Measurements from ENCODE around the gene ADAMTS5. TPM values are rescaled to one million over a fixed set of nuclear protein-coding genes. Genes with fewer than 3 reads are reported as not detected.
A peak's percentile ranks its signal among the peaks of the same experiment; 100 is the strongest.

ADAMTS5 gene
- total and polyA plus RNA-seq, 9 of the 15 experiments (the other 6 are each of a cell fraction or from before 2014, with no cell fraction given) = not detected

DNA sequence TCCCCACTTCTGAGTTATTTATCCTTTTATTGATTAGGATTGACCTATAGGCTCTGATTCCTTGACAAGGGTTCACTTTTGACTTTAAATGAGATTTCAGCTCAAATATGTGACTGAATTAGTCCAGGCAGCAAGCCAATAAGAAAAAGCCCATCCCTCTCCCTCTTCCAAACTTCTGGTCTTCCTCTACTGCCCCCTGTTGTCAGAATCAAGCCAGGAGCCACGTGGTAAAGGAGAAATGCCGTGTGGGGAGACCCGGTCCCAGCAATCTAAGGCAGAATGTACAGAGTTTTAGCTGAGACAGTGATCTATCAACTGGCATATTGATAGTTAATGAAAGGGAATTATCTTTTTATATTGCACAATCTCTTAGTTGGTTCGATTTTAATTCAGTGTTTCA lies 5.2 kb downstream of the ADAMTS5 start:
- DNase-seq (ENCODE audit: extremely low read depth in 1 of 4, low spot score in 3 of 4) (peak in 3 of 4 experiments; percentile 2 to 36 (median 25)), ATAC-seq (no peak), FAIRE-seq (no peak)
- Histone ChIP-seq H3K9me1 (ENCODE audit: control insufficient read depth, insufficient read depth, low read length) (no peaks in the 10 kb centered on the region), H2AFZ (ENCODE audit: low read depth, low read length) (no peak overlapping the region), H3K36me3 (ENCODE audit: control insufficient read depth, insufficient read depth, low read length) (no peaks in the 10 kb centered on the region), H3K4me1 (replicated peaks in 1 of 2; ENCODE audit: control insufficient read depth in 2 of 2, insufficient read depth in 2 of 2, low read length in 2 of 2) (no peaks in the 10 kb centered on the region; a peak in 2 of 5 replicates), H3K4me2 (ENCODE audit: insufficient read depth, low read length) (no peak overlapping the region), H3K9ac (ENCODE audit: insufficient read depth in 1 of 2, low read depth in 2 of 2, low read length in 2 of 2) (no peak overlapping the region), H3K27ac (ENCODE audit: extremely low read depth, low read depth, low read length) (no peak overlapping the region), H3K79me2 (ENCODE audit: control insufficient read depth, insufficient read depth, low read length) (no peaks in the 10 kb centered on the region), H3K4me3 (no peak overlapping the region), H4K20me1 (replicated peaks; ENCODE audit: control insufficient read depth, insufficient read depth, low read length) (no peaks in the 10 kb centered on the region), H3K27me3 (ENCODE audit: control insufficient read depth in 2 of 2, insufficient read depth in 2 of 2, low read length in 2 of 2) (no peaks in the 10 kb centered on the region), H3K9me3 (replicated peaks; ENCODE audit: control insufficient read depth, insufficient read depth, low read depth, low read length) (no peaks in the 10 kb centered on the region; the same call in 1 of the 2 replicates)
- WGBS (ENCODE audit: insufficient coverage, low coverage, missing lambda C conversion rate) = 2% methylated on average over 4 of the region's 4 CpGs
- TF ChIP-seq ATF7 (IDR thresholded peaks at IDR 0.05) (no peak), NFIC (IDR thresholded peaks at IDR 0.05) (no peak), NR3C1 (CRISPR knock-in tag; IDR thresholded peaks at IDR 0.05) (no peak), ARID3B (CRISPR knock-in tag; IDR thresholded peaks at IDR 0.05; ENCODE audit: borderline replicate concordance) (no peak), CEBPG (CRISPR knock-in tag; IDR thresholded peaks at IDR 0.05) (no peak), CEBPG (tag; conservative IDR thresholded peaks at IDR 0.05 in 1 of 2, IDR thresholded peaks at IDR 0.05 in 1 of 2) (0 out of 4 replicates have a peak, but pooled peaks of 1 of the 2 experiments have one; percentile 33), CHD2 (IDR thresholded peaks at IDR 0.05; ENCODE audit: low read depth, low read length) (no peak), CTCF (IDR thresholded peaks at IDR 0.05 in 2 of 3, conservative IDR thresholded peaks at IDR 0.05 in 1 of 3; ENCODE audit: insufficient read depth in 2 of 3, low read depth in 1 of 3, low read length in 3 of 3) (0 out of 6 replicates have a peak, but pooled peaks of 1 of the 3 experiments have one; percentile 10), ZSCAN29 (IDR thresholded peaks at IDR 0.05) (no peak), ZNF696 (CRISPR knock-in tag; conservative IDR thresholded peaks at IDR 0.05) (no peak), HLTF (IDR thresholded peaks at IDR 0.05) (no peak), ZNF609 (CRISPR knock-in tag; IDR thresholded peaks at IDR 0.05; ENCODE audit: borderline replicate concordance) (no peak)
- TF ChIP-seq, protein P1, sequence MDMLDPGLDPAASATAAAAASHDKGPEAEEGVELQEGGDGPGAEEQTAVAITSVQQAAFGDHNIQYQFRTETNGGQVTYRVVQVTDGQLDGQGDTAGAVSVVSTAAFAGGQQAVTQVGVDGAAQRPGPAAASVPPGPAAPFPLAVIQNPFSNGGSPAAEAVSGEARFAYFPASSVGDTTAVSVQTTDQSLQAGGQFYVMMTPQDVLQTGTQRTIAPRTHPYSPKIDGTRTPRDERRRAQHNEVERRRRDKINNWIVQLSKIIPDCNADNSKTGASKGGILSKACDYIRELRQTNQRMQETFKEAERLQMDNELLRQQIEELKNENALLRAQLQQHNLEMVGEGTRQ (CRISPR knock-in tag; IDR thresholded peaks at IDR 0.05) = 0 out of 2 replicates have a peak, but pooled peaks have one; percentile 3
- POLR2A ChIA-PET = no interaction called here
- intact Hi-C loops (cut with micrococcal nuclease) (no loop called here), in situ Hi-C loops (cut with MboI) (no loop called here)
- no TSS peak for BruUV-seq (replicated peaks)
- CTCF ChIA-PET (ENCODE audit: low intra/inter-chr PET ratio) = no interaction called here

All from K562 (cell line).